K562 (cell line): Measurements from ENCODE around the gene TLR8.

Source experiments
- ARID4B ChIP-seq: sonication (generic); formaldehyde crosslinking; IDR thresholded peaks from 2 replicates; pipeline ENCODE4 v1.8.0; 2022; ENCODE audit warnings: mild to moderate bottlenecking, missing genetic modification reagents
- CTCF ChIP-seq, 3 experiments: IDR thresholded peaks in 2 of 3; conservative IDR thresholded peaks in 1 of 3; 2 replicates each; pipeline ENCODE4 v1.5.1; 2011 to 2012; ENCODE audit warnings: low read length in 3 of 3, mild to moderate bottlenecking in 3 of 3, control low read depth in 2 of 3, improper control_type of control experiment in 1 of 3, inconsistent platforms in 1 of 3, low read depth in 1 of 3, mixed read lengths in 1 of 3, moderate library complexity in 1 of 3; ENCODE audit not compliant: insufficient read depth in 2 of 3
- E2F1 ChIP-seq: sonication (generic); formaldehyde crosslinking; IDR thresholded peaks from 2 replicates; pipeline ENCODE4 v1.8.1; 2023; ENCODE audit warnings: mild to moderate bottlenecking, missing genetic modification reagents, moderate library complexity
- ELK1 ChIP-seq: sonication (generic); formaldehyde crosslinking; IDR thresholded peaks from 2 replicates; pipeline ENCODE4 v1.8.1; 2022; ENCODE audit warnings: missing genetic modification reagents
- GTF2B ChIP-seq: IDR thresholded peaks from 2 replicates; pipeline ENCODE4 v1.6.1; 2011; ENCODE audit not compliant: insufficient read length; ENCODE audit errors: extremely low read depth
- JUND ChIP-seq, 2 experiments: IDR thresholded peaks; 2 replicates in 1 of 2; 3 replicates in 1 of 2; pipeline ENCODE4 v1.6.1; 2011; ENCODE audit warnings: borderline replicate concordance in 2 of 2, low read depth in 2 of 2, low read length in 2 of 2, improper control_type of control experiment in 1 of 2, missing biosample characterization in 1 of 2, missing genetic modification characterization in 1 of 2, missing genetic modification reagents in 1 of 2
- KAT8 ChIP-seq: fragments of 450-650 bp; IDR thresholded peaks from 2 replicates; pipeline ENCODE4 v1.6.1; 2016; ENCODE audit warnings: low read depth, mild to moderate bottlenecking
- NR2F6 ChIP-seq: fragments of 450-650 bp; formaldehyde crosslinking; IDR thresholded peaks from 2 replicates; pipeline ENCODE4 v1.4.0; 2020; ENCODE audit warnings: mild to moderate bottlenecking
- POLR2A ChIP-seq: fragments of 450-650 bp; conservative IDR thresholded peaks from 2 replicates; pipeline ENCODE4 v1.6.1; 2016
- PURB ChIP-seq: sonication (generic); formaldehyde crosslinking; IDR thresholded peaks from 2 replicates; pipeline ENCODE4 v1.9.0; 2021; ENCODE audit warnings: low read depth, mild to moderate bottlenecking, missing genetic modification reagents
- TEAD2 ChIP-seq: fragments of 450-650 bp; IDR thresholded peaks from 2 replicates; pipeline ENCODE4 v1.6.1; 2016; ENCODE audit warnings: missing genetic modification characterization, control low read depth, missing compliant biosample characterization
- ZBTB1 ChIP-seq: sonication (generic); formaldehyde crosslinking; IDR thresholded peaks from 2 replicates; pipeline ENCODE4 v1.8.1; 2023; ENCODE audit warnings: missing genetic modification reagents, low read depth, mild to moderate bottlenecking, borderline replicate concordance
- ZNF274 ChIP-seq: IDR thresholded peaks from 2 replicates; pipeline ENCODE4 v1.6.1; 2011; ENCODE audit warnings: low read depth, mild to moderate bottlenecking, low read length, moderate library complexity, borderline replicate concordance
- ZNF408 ChIP-seq: fragments of 250-450 bp; sonication (Bioruptor Pico); IDR thresholded peaks from 2 replicates; pipeline ENCODE4 v1.4.0; 2020; ENCODE audit warnings: low read depth, mild to moderate bottlenecking, moderate library complexity

- no peak for TF ChIP-seq POLR2A
- no peak for TF ChIP-seq ZBTB1
- no peak for TF ChIP-seq JUND (IDR thresholded peaks at IDR 0.05; ENCODE audit: borderline replicate concordance, low read depth, low read length)
- TF ChIP-seq JUND (tag; IDR thresholded peaks at IDR 0.05; ENCODE audit: borderline replicate concordance, low read depth, low read length): no peak
- TF ChIP-seq ARID4B (CRISPR knock-in tag): no peak
- no peak for TF ChIP-seq KAT8
- TF ChIP-seq ELK1 (CRISPR knock-in tag): no peak
- no peak for TF ChIP-seq ZNF408 (CRISPR knock-in tag)
- no peak for TF ChIP-seq CTCF (IDR thresholded peaks at IDR 0.05 in 2 of 3, conservative IDR thresholded peaks at IDR 0.05 in 1 of 3; ENCODE audit: insufficient read depth in 2 of 3, low read depth in 1 of 3, low read length in 3 of 3)
- TF ChIP-seq E2F1 (CRISPR knock-in tag): no peak
- no peak for TF ChIP-seq NR2F6
- TF ChIP-seq GTF2B: no peak
- TF ChIP-seq TEAD2 (tag): no peak
- TF ChIP-seq PURB (CRISPR knock-in tag): no peak
- no peak for TF ChIP-seq ZNF274
Measured at GRCh38 chrX:12898073-12898472, 8.3 kb upstream of the TLR8 start.
